ENCODE results near the gene TANGO2.

TANGO2 gene

GRCh38 chr22:20027966-20028854, 7.3 kb downstream of the TANGO2 start:
- DNase-seq, result no peak

GRCh38 chr22:20028855-20029549, 8.1 kb downstream of the TANGO2 start:
- no peak for DNase-seq

- no peak for DNase-seq
Measured at GRCh38 chr22:20029550-20030225, 8.8 kb downstream of the TANGO2 start.

GRCh38 chr22:20031732-20032406, 11.0 kb downstream of the TANGO2 start:
- DNase-seq, result no peak

GRCh38 chr22:20032407-20032991, 11.6 kb downstream of the TANGO2 start:
- no peak for DNase-seq

GRCh38 chr22:20033045-20033706, 12.3 kb downstream of the TANGO2 start:
- no peak for DNase-seq

GRCh38 chr22:20034143-20034542, 13.2 kb downstream of the TANGO2 start:
- no peak for DNase-seq

- no peak for DNase-seq
Measured at GRCh38 chr22:20035375-20036083, 14.6 kb downstream of the TANGO2 start.

- no peak for DNase-seq
Measured at GRCh38 chr22:20036084-20036482, 15.2 kb downstream of the TANGO2 start.

- DNase-seq, result no peak
Measured at GRCh38 chr22:20036535-20037392, 15.9 kb downstream of the TANGO2 start.

- no peak for DNase-seq
Measured at GRCh38 chr22:20037419-20037818, 16.5 kb downstream of the TANGO2 start.

- DNase-seq, result no peak
Measured at GRCh38 chr22:20038574-20038973, 17.7 kb downstream of the TANGO2 start.

GRCh38 chr22:20039683-20040325, 18.9 kb downstream of the TANGO2 start:
- no peak for DNase-seq

GRCh38 chr22:20040327-20041200, 19.7 kb downstream of the TANGO2 start:
- no peak for DNase-seq

GRCh38 chr22:20043057-20043996, 22.4 kb downstream of the TANGO2 start:
- DNase-seq, result no peak

- no peak for DNase-seq
Measured at GRCh38 chr22:20043997-20044342, 23.1 kb downstream of the TANGO2 start.

- DNase-seq, result no peak
Measured at GRCh38 chr22:20044495-20045151, 23.7 kb downstream of the TANGO2 start.
